Upper lobe of right lung (tissue), 1 donor: ENCODE measurements around the gene TBC1D17. TPM values are rescaled to one million over a fixed set of nuclear protein-coding genes. Genes with fewer than 3 reads are reported as not detected.

Experiments used
- ATAC-seq: fragments of 200-7000 bp; cut with Tn5 transposase; one replicate; pipeline ENCODE4 v1.9.1; 2020; ENCODE audit warnings: mild to moderate bottlenecking, moderate library complexity
- DNase-seq: peaks from one replicate; pipeline ENCODE4 v3.0.0-alpha.2; 2020
- H3K27ac ChIP-seq: fragments of 200-600 bp; one replicate; pipeline ENCODE4 v1.8.0; 2022
- H3K27me3 ChIP-seq: fragments of 200-600 bp; one replicate; pipeline ENCODE4 v1.8.0; 2022; ENCODE audit warnings: mild to moderate bottlenecking
- H3K36me3 ChIP-seq: fragments of 200-600 bp; one replicate; pipeline ENCODE4 v1.8.0; 2022
- H3K4me1 ChIP-seq: fragments of 200-600 bp; one replicate; pipeline ENCODE4 v1.8.0; 2022
- H3K4me3 ChIP-seq: fragments of 200-600 bp; one replicate; pipeline ENCODE4 v1.8.0; 2022; ENCODE audit warnings: mild to moderate bottlenecking
- H3K9me3 ChIP-seq: fragments of 200-600 bp; one replicate; pipeline ENCODE4 v1.8.0; 2022
- intact Hi-C: fragments of 100-400 bp; cut with DNase I; formaldehyde crosslinking; loops from one replicate; pipeline ENCODE4 v1.11.0; 2022
- total RNA-seq: library from RNA; stranded (reverse); fragmentation: NEBNext Ultra II Directional; extraction: Animal tissue kit (Norgen Biotek cat#: 25700); gene quantifications from one replicate; pipeline ENCODE4 v1.2.1, GENCODE V29; 2021
- TF ChIP-seq, protein P1 (sequence below): fragments of 200-600 bp; IDR thresholded peaks from one replicate; pipeline ENCODE4 v1.8.0; 2022; ENCODE audit warnings: antibody characterized with exemption
- donor health status: DM: no; HTN: yes; CAD: no; lungs with severe emphysema.

The TBC1D17 gene
- total RNA-seq, 1 donor from 2014 or later: 57.1 TPM

DNA sequence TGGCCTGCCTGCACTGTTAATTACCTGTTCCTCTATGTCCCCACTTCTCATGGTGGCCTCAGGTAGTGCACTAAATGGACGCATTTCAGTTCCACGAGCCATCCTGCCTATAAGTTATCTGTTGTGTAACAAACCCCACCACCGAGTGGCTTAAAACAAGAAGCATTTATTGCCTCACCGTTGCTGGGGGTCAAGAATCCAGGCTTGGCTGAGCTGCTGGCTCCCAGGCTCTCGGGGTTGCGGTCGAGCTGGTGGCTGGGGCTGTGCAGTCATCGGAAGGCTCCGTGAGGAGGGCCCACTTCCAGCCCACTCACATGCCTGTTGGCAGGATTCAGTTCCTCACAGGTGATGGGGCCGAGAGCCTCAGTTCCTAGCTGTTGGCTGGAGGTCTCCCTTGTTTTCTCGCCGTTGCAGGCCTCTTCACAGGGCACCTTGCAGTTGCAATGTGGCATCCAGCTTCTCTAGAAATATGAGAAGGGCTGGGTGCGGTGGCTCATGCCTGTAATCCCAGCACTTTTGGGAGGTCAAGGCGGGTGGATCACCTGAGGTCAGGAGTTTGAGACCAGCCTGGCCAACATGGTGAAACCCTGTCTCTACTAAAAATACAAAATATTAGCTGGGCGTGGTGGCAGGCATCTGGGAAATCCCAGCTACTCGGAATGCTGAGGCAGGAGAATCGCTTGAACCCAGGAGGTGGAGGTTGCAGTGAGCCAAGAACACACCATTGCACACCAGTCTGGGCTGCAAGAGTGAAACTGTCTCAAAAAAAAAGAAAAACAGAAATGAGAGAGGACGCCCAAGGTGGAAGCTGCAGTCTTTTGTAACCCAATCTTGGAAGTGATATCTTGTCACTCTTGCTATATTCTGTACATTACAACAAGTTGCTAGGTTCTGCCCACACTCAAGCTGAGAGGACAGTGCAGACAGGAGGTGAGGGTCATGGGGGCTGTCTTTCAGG is 33.1 kb upstream of the TBC1D17 start:
- intact Hi-C loops: no loop called here
- DNase-seq: no peak
- TF ChIP-seq, protein P1, sequence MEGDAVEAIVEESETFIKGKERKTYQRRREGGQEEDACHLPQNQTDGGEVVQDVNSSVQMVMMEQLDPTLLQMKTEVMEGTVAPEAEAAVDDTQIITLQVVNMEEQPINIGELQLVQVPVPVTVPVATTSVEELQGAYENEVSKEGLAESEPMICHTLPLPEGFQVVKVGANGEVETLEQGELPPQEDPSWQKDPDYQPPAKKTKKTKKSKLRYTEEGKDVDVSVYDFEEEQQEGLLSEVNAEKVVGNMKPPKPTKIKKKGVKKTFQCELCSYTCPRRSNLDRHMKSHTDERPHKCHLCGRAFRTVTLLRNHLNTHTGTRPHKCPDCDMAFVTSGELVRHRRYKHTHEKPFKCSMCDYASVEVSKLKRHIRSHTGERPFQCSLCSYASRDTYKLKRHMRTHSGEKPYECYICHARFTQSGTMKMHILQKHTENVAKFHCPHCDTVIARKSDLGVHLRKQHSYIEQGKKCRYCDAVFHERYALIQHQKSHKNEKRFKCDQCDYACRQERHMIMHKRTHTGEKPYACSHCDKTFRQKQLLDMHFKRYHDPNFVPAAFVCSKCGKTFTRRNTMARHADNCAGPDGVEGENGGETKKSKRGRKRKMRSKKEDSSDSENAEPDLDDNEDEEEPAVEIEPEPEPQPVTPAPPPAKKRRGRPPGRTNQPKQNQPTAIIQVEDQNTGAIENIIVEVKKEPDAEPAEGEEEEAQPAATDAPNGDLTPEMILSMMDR: no peak
- no peaks in the 10 kb centered on the region for H3K27me3 ChIP-seq
- H3K36me3 ChIP-seq: peaks cover 2% of the 10 kb centered on the region
- no peak overlapping the region for H3K4me3 ChIP-seq
- H3K4me1 ChIP-seq: peaks cover 10% of the 10 kb centered on the region
- H3K9me3 ChIP-seq: peaks cover 4% of the 10 kb centered on the region
- no peak overlapping the region for H3K27ac ChIP-seq
- no peak for ATAC-seq

DNA sequence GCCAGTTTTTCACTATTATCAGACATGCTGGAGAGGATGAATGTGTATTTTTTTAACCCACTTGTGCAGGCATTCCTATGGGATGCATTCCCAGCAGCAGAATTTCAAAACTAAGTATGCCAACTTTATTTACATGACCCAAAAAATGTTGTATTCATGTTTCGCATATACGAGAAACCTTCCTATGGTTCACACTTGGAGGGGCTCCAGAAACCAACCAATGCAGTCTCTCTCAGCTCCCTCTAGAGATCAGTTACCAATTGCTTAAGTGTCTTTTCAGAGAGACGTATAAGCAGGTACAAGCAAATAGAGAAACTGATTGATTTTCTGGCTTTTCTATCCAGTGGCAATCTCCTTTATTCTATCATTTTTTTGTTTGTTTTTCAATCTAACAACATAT is 32.1 kb upstream of the TBC1D17 start:
- no peak for DNase-seq
- no peaks in the 10 kb centered on the region for H3K36me3 ChIP-seq
- no peak for ATAC-seq
- no peak overlapping the region for H3K4me3 ChIP-seq
- H3K9me3 ChIP-seq: peaks cover 4% of the 10 kb centered on the region
- intact Hi-C loops: no loop called here
- H3K27ac ChIP-seq: no peak overlapping the region
- H3K4me1 ChIP-seq: peaks cover 15% of the 10 kb centered on the region
- no peaks in the 10 kb centered on the region for H3K27me3 ChIP-seq
- TF ChIP-seq, protein P1: no peak

DNA sequence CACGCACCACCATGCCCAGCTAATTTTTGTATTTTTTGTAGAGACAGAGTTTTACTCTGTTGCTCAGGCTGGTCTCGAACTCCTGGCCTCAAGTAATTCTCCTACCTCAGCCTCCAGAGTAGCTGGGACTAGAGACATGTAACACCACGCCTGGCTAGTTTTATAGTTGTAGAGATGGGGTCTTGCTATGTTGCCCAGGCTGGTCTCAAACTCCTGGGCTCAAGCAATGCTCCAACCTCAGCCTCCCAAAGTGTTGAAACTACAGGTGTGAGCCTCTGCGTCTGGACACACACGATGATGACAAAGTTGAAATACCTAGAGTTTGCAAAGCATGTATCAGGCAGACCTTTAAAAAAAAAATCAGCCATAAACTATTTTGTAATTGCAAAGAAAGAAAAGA is 31.1 kb upstream of the TBC1D17 start:
- no peak for DNase-seq
- H3K27ac ChIP-seq: no peak overlapping the region
- intact Hi-C loops: no loop called here
- no peaks in the 10 kb centered on the region for H3K27me3 ChIP-seq
- H3K9me3 ChIP-seq: peaks cover 4% of the 10 kb centered on the region
- no peak overlapping the region for H3K4me3 ChIP-seq
- ATAC-seq: no peak
- no peaks in the 10 kb centered on the region for H3K36me3 ChIP-seq
- TF ChIP-seq, protein P1: no peak
- peaks cover 15% of the 10 kb centered on the region for H3K4me1 ChIP-seq

GRCh38 chr19:49847731-49848696 is 29.5 kb upstream of the TBC1D17 start:
- H3K27ac ChIP-seq: no peak overlapping the region

DNA sequence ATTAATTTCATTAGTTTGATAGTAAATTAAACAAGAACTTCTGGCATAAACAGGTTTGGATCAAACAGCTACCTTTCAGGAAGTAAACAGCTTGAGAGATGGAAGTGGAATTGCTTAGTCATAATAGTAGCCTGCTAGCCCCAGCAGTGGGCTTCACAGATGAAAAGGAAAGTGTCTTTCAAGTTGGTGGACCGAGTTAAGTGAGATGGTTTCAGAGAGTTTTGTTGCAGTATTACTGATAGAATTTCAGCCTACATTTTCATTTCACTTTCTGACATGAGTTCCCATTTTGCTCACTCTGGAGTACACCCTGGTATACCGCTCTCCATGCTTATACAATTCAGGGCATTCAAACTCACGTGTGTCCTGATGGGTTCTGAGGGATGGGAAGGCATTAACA is 28.6 kb upstream of the TBC1D17 start:
- Histone ChIP-seq H3K4me3 (no peak overlapping the region), H3K9me3 (peaks cover 4% of the 10 kb centered on the region), H3K27me3 (no peaks in the 10 kb centered on the region), H3K36me3 (no peaks in the 10 kb centered on the region), H3K4me1 (peaks cover 27% of the 10 kb centered on the region), H3K27ac (no peak overlapping the region)
- ATAC-seq: no peak
- intact Hi-C loops: no loop called here
- DNase-seq: no peak
- TF ChIP-seq, protein P1: no peak

More at GRCh38 chr19:49847731-49848696, 29.5 kb upstream of the TBC1D17 start:
- ATAC-seq (no peak), DNase-seq (no peak)
- Histone ChIP-seq H3K4me3 (no peak overlapping the region), H3K4me1 (peaks cover 27% of the 10 kb centered on the region), H3K27me3 (no peaks in the 10 kb centered on the region), H3K9me3 (peaks cover 4% of the 10 kb centered on the region), H3K36me3 (no peaks in the 10 kb centered on the region)
- TF ChIP-seq, protein P1: no peak
- intact Hi-C loops: no loop called here
